ENCODE measurements around the gene TAF11L9.
"Not testable (repeated sequence)": the region's sequence is repeated elsewhere in the genome, so short reads cannot be mapped to it uniquely, and the experiment has no call there.

DNA sequence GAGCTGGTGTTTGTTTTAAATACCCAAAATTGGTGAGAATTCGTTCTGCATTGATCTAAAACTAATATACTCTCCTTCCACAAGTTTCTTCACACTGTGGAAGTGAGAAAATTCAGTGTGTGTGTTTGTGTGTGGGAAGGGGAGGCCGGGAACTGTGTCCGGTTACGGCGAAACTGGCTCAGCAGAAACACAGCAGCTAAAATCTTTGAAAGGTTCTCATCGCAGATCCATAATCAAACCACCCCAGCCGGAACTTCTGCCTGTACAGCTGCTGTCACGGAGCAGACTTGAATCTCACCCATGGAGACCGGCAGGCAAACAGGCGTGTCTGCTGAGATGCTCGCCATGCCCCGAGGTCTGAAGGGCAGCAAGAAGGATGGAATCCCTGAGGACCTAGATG, 37.6 kb upstream of the TAF11L9 start, which contains the start of gene TAF11L13:
- TF ChIP-seq, protein P1, sequence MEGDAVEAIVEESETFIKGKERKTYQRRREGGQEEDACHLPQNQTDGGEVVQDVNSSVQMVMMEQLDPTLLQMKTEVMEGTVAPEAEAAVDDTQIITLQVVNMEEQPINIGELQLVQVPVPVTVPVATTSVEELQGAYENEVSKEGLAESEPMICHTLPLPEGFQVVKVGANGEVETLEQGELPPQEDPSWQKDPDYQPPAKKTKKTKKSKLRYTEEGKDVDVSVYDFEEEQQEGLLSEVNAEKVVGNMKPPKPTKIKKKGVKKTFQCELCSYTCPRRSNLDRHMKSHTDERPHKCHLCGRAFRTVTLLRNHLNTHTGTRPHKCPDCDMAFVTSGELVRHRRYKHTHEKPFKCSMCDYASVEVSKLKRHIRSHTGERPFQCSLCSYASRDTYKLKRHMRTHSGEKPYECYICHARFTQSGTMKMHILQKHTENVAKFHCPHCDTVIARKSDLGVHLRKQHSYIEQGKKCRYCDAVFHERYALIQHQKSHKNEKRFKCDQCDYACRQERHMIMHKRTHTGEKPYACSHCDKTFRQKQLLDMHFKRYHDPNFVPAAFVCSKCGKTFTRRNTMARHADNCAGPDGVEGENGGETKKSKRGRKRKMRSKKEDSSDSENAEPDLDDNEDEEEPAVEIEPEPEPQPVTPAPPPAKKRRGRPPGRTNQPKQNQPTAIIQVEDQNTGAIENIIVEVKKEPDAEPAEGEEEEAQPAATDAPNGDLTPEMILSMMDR (conservative IDR thresholded peaks at IDR 0.05): not testable (repeated sequence)
- TF ChIP-seq ZFX (IDR thresholded peaks at IDR 0.05): not testable (repeated sequence)

All from C4-2B (cell line).